ENCODE measurements around the gene PRKCH. TPM values are rescaled to one million over a fixed set of nuclear protein-coding genes. Genes with fewer than 3 reads are reported as not detected.

PRKCH gene
- total and polyA plus RNA-seq, 8 donors, result 35.2 to 48.8 (median 43.1) TPM

DNA sequence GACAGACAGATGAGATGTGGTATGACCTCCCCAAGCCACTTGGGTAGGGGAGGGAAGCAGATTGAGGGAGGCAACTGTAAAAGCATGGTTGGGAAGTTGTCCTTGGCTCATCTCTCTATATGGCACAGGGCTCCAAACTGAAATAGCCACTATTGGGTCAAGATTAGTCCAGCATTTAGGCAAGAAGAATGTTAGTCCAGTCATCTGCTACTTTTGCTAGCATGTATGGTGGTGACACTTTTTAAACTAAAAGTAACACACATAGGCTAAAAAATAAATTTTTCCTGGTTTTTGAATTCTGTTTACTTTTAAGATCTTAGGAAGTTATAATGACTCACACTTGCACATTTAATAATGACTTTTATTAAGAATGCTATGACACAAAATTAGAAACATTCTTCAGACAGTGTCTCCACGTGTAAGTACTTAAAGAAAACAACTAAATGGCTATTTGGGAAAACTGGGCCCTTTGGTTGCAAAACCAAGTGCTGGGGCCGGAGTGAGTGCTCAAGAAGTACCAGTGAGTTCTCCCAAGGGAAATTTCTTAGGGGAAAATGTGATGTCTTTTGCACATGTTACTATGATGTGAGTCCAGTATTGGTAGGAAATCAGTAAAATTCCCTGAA, 194.9 kb downstream of the PRKCH start:
- no peak for DNase-seq
- Histone ChIP-seq H3K36me3 (no peaks in the 10 kb centered on the region), H3K9me3 (no peaks in the 10 kb centered on the region), H3K4me1 (peaks cover 19 to 84% of the 10 kb centered on the region in 2 donors), H3K27me3 (no peaks in the 10 kb centered on the region), H3K4me3 (no peak overlapping the region), H3K27ac (peak overlapping the region in 1 of 2 donors; percentile 23)
- ATAC-seq, result no peak
- TF ChIP-seq, protein P1, sequence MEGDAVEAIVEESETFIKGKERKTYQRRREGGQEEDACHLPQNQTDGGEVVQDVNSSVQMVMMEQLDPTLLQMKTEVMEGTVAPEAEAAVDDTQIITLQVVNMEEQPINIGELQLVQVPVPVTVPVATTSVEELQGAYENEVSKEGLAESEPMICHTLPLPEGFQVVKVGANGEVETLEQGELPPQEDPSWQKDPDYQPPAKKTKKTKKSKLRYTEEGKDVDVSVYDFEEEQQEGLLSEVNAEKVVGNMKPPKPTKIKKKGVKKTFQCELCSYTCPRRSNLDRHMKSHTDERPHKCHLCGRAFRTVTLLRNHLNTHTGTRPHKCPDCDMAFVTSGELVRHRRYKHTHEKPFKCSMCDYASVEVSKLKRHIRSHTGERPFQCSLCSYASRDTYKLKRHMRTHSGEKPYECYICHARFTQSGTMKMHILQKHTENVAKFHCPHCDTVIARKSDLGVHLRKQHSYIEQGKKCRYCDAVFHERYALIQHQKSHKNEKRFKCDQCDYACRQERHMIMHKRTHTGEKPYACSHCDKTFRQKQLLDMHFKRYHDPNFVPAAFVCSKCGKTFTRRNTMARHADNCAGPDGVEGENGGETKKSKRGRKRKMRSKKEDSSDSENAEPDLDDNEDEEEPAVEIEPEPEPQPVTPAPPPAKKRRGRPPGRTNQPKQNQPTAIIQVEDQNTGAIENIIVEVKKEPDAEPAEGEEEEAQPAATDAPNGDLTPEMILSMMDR (IDR thresholded peaks at IDR 0.05), result no peak
- intact Hi-C loops (cut with DNase I), result no loop called here

DNA sequence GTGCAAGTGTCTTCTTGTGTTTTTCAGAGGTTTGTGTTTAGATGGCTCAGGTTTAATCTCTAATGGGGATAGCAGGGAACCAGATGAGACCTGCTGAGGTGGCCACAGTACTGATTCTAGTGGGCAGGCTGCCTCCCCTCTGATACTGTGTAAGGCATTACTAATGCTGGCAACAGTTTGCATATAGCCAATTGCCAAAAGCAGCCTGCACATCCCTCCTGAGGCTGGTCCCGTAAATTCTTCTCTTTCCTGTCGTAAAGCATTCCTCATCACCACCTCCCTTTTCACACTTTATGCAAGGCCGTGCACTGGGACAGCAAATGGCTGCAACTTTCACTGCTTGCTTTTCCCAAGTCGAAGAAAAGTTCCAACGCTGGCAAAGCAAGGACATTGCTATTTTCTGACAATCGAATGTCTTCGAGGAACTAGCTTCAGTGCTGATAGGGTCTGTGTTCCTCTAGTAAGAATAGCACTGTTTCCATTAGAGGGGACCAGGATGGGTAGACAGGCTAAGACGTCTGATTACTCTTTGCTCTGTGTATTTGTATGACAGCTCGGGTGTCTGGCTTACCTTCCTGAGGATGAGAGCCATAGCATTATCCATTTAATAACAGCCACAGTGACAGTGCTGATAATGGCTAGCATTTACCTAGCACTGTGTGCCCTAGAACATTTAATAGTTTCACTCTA, 195.7 kb downstream of the PRKCH start:
- Histone ChIP-seq H3K27me3 (no peaks in the 10 kb centered on the region), H3K4me1 (peaks cover 11 to 75% of the 10 kb centered on the region in 2 donors), H3K9me3 (no peaks in the 10 kb centered on the region), H3K4me3 (no peak overlapping the region), H3K36me3 (no peaks in the 10 kb centered on the region), H3K27ac (peak overlapping the region in 1 of 2 donors; percentile 23)
- TF ChIP-seq, protein P1 (IDR thresholded peaks at IDR 0.05), result no peak
- peak; percentile 14 for ATAC-seq
- intact Hi-C loops (cut with DNase I), result no loop called here
- DNase-seq, result no peak

DNA sequence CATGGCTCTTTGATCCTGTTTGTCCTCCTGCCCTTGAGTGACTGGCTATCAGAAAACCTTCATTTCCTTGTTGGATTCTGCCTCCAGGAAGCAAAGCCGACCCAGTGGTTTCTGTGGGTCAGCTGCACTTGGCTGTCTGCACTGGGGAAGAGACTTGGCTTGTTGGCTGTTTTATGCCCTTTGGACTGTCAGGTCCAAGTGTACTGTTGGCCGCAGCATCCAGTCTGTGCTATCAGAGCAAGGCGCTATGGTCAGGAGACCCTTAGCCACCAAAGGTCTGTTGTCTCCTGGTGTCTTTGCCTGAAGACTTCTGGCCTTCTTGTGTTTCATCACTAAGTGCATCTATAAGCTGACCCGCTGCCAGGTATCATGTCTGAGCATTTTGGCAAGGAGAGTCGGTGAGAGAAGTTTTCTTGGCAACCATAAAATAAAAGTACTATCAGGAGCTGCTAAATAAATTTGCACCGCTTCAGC, 196.6 kb downstream of the PRKCH start:
- no peak overlapping the region for H3K27ac ChIP-seq
- H3K36me3 ChIP-seq, result no peaks in the 10 kb centered on the region
- DNase-seq (no peak), ATAC-seq (peak; percentile 17)
- no peaks in the 10 kb centered on the region for H3K27me3 ChIP-seq
- TF ChIP-seq, protein P1 (IDR thresholded peaks at IDR 0.05), result no peak
- peaks cover 11 to 70% of the 10 kb centered on the region in 2 donors for H3K4me1 ChIP-seq
- intact Hi-C loops (cut with DNase I), result no loop called here
- H3K9me3 ChIP-seq, result no peaks in the 10 kb centered on the region
- no peak overlapping the region for H3K4me3 ChIP-seq

DNA sequence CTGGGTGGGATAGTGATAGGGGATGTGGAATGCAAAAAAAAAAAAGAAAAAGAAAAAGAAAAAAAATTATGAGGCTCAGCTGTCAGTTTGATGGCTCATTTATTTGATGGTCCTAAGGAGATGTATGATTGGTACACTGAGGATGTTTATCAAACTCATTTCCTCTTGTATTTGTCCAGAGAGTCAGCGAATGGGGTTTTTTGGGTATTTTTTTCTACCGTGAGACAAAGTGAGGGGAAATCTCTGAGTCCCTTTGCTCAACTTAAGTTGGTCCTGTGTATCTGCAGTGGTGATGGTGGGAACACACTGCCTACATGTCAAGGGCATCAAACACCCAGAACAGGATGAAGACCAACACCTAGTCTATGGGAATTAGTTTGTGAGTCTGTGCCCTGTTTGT, 197.0 kb downstream of the PRKCH start:
- ATAC-seq (no peak), DNase-seq (no peak)
- no peak overlapping the region for H3K4me3 ChIP-seq
- intact Hi-C loops (cut with DNase I), result no loop called here
- no peaks in the 10 kb centered on the region for H3K36me3 ChIP-seq
- H3K27ac ChIP-seq, result no peak overlapping the region
- no peaks in the 10 kb centered on the region for H3K9me3 ChIP-seq
- peaks cover 11 to 70% of the 10 kb centered on the region in 2 donors for H3K4me1 ChIP-seq
- H3K27me3 ChIP-seq, result no peaks in the 10 kb centered on the region
- TF ChIP-seq, protein P1 (IDR thresholded peaks at IDR 0.05), result no peak

DNA sequence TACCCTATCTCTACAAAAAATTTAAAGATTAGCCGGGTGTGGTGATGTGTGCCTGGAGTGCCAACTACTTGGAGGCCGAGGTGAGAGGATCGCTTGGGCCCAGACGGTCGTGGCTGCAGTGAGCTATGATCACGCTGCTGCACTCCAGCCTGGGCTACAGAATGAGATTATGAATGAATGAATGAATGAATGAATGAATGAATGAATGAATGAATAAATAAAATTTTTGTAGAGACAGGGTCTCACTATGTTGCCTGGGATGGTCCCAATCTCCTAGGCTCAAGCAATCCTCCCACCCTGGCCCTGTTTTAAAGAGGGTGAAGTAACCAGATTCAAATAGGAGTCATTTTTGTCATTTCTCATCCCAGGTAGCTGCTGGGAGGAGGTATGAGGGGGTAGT, 197.7 kb downstream of the PRKCH start:
- ATAC-seq, result no peak
- no peak for DNase-seq
- Histone ChIP-seq H3K4me3 (no peak overlapping the region), H3K36me3 (no peaks in the 10 kb centered on the region), H3K4me1 (peaks cover 13 to 70% of the 10 kb centered on the region in 2 donors), H3K9me3 (no peaks in the 10 kb centered on the region), H3K27me3 (no peaks in the 10 kb centered on the region), H3K27ac (no peak overlapping the region)
- intact Hi-C loops (cut with DNase I), result no loop called here
- TF ChIP-seq, protein P1 (IDR thresholded peaks at IDR 0.05), result no peak
